ENCODE results near the gene HAT1.
"Not testable (repeated sequence)": the region's sequence is repeated elsewhere in the genome, so short reads cannot be mapped to it uniquely, and the experiment has no call there.

HAT1 gene

GRCh38 chr2:171965661-171966060, 43.4 kb downstream of the HAT1 start:
- H3K27ac ChIP-seq = no peak overlapping the region

GRCh38 chr2:171966235-171966634, 44.0 kb downstream of the HAT1 start:
- H3K4me3 ChIP-seq = no peak overlapping the region
- no peak overlapping the region for H3K27ac ChIP-seq

More at GRCh38 chr2:171965661-171966060, 43.4 kb downstream of the HAT1 start:
- no peak overlapping the region for H3K4me3 ChIP-seq

- H3K27ac ChIP-seq = no peak overlapping the region
- H3K4me3 ChIP-seq = no peak overlapping the region
Measured at GRCh38 chr2:171966688-171967087, 44.4 kb downstream of the HAT1 start.

- no peak overlapping the region for H3K27ac ChIP-seq
- no peak overlapping the region for H3K4me3 ChIP-seq
Measured at GRCh38 chr2:171968509-171968908, 46.2 kb downstream of the HAT1 start.

GRCh38 chr2:171972329-171972982, 50.2 kb downstream of the HAT1 start:
- Histone ChIP-seq H3K27ac (no peak overlapping the region), H3K4me3 (no peak overlapping the region)

GRCh38 chr2:171979103-171979502, 56.8 kb downstream of the HAT1 start:
- no peak overlapping the region for H3K4me3 ChIP-seq
- H3K27ac ChIP-seq = no peak overlapping the region

GRCh38 chr2:171983924-171984323, 61.7 kb downstream of the HAT1 start:
- H3K27ac ChIP-seq, H3K4me3 ChIP-seq: not testable (repeated sequence)

- H3K4me3 ChIP-seq = no peak overlapping the region
Measured at GRCh38 chr2:171985076-171985475, 62.8 kb downstream of the HAT1 start.

GRCh38 chr2:171986778-171987177, 64.5 kb downstream of the HAT1 start:
- H3K27ac ChIP-seq = no peak overlapping the region
- no peak overlapping the region for H3K4me3 ChIP-seq

More at GRCh38 chr2:171985076-171985475, 62.8 kb downstream of the HAT1 start:
- H3K27ac ChIP-seq = no peak overlapping the region

- H3K4me3 ChIP-seq = no peak overlapping the region
- no peak overlapping the region for H3K27ac ChIP-seq
Measured at GRCh38 chr2:171991027-171991426, 68.8 kb downstream of the HAT1 start.

- H3K27ac ChIP-seq = no peak overlapping the region
- H3K4me3 ChIP-seq = no peak overlapping the region
Measured at GRCh38 chr2:171995586-171995985, 73.3 kb downstream of the HAT1 start.

GRCh38 chr2:171996021-171996420, 73.8 kb downstream of the HAT1 start:
- H3K27ac ChIP-seq = no peak overlapping the region
- no peak overlapping the region for H3K4me3 ChIP-seq

- not testable (repeated sequence) for H3K27ac ChIP-seq, H3K4me3 ChIP-seq
Measured at GRCh38 chr2:171997031-171997430, 74.8 kb downstream of the HAT1 start.

GRCh38 chr2:171999161-171999560, 76.9 kb downstream of the HAT1 start:
- Histone ChIP-seq H3K4me3 (peak overlapping the region; percentile 49 to 66 (median 55)), H3K27ac (peak overlapping the region in 8 of 21 experiments; percentile 23 to 71 (median 58))

GRCh38 chr2:171999604-172000469, 77.6 kb downstream of the HAT1 start, which contains the start of gene METAP1D:
Gene METAP1D (plus strand): TSS chr2:171999953. CDS start chr2:171999970, 17 bp downstream.
- Histone ChIP-seq H3K4me3 (peak within 1 kb of the TSS; percentile 49 to 66 (median 55)), H3K27ac (peak within 1 kb of the TSS in 17 of 21 experiments; percentile 23 to 71 (median 59))

GRCh38 chr2:172000696-172001361, 78.6 kb downstream of the HAT1 start:
- peak overlapping the region in 1 of 7 experiments; percentile 49 for H3K4me3 ChIP-seq
- peak overlapping the region in 1 of 21 experiments; percentile 65 for H3K27ac ChIP-seq

GRCh38 chr2:172007372-172007771, 85.1 kb downstream of the HAT1 start:
- no peak overlapping the region for H3K27ac ChIP-seq
- no peak overlapping the region for H3K4me3 ChIP-seq

- H3K4me3 ChIP-seq = no peak overlapping the region
- H3K27ac ChIP-seq = no peak overlapping the region
Measured at GRCh38 chr2:172009823-172010222, 87.6 kb downstream of the HAT1 start.

GRCh38 chr2:172011812-172012575, 89.7 kb downstream of the HAT1 start:
- Histone ChIP-seq H3K27ac (no peak overlapping the region), H3K4me3 (no peak overlapping the region)

Measured in skin epidermis (tissue), 12 donors.